Activated B cell treated with CpG ODN at 0.5 μM for 24 hours (primary cell): ENCODE measurements around the gene CRHBP. TPM values are rescaled to one million over a fixed set of nuclear protein-coding genes. Genes with fewer than 3 reads are reported as not detected.

ENCODE experiments used
- ATAC-seq: fragments of 200-7000 bp; cut with Tn5 transposase; one replicate; pipeline ENCODE4 v1.10.0; 2021; ENCODE audit warnings: low read depth, mild to moderate bottlenecking, moderate library complexity
- CTCF ChIA-PET: fragments of 350-600 bp; sonication (Branson Sonifier 250); formaldehyde crosslinking; loops from one replicate; lab custom pipeline; 2021; ENCODE audit warnings: antibody characterized with exemption; lab: Charles Lee
- POLR2A ChIA-PET: fragments of 350-600 bp; sonication (Branson Sonifier 250); formaldehyde crosslinking; loops from one replicate; lab custom pipeline; 2021; ENCODE audit warnings: antibody characterized with exemption; lab: Charles Lee
- DNase-seq: peaks from one replicate; pipeline ENCODE4 v3.0.0; 2022
- H3K27ac Mint-ChIP-seq: one replicate; pipeline ENCODE4 v1.8.0; 2020; ENCODE audit warnings: mixed read lengths
- H3K27me3 Mint-ChIP-seq: one replicate; pipeline ENCODE4 v1.8.0; 2021; ENCODE audit warnings: mixed read lengths
- H3K36me3 Mint-ChIP-seq: one replicate; pipeline ENCODE4 v1.8.0; 2021; ENCODE audit warnings: low read depth, mixed read lengths
- H3K4me1 Mint-ChIP-seq: one replicate; pipeline ENCODE4 v1.8.0; 2021; ENCODE audit warnings: mixed read lengths
- H3K4me3 Mint-ChIP-seq: one replicate; pipeline ENCODE4 v1.8.0; 2020; ENCODE audit warnings: mild to moderate bottlenecking, mixed read lengths
- H3K9me3 Mint-ChIP-seq: one replicate; pipeline ENCODE4 v1.8.0; 2020; ENCODE audit warnings: mixed read lengths
- intact Hi-C: fragments of 100-400 bp; cut with micrococcal nuclease; formaldehyde crosslinking; loops from one replicate; pipeline ENCODE4 v1.15.1; 2024
- total RNA-seq: library from RNA; stranded (reverse); gene quantifications from 2 replicates; pipeline ENCODE4 v1.2.3, GENCODE V29; 2022
- TF ChIP-seq, protein P1 (sequence below): fragments of 200-600 bp; IDR thresholded peaks from one replicate; pipeline ENCODE4 v1.8.0; 2022; ENCODE audit warnings: antibody characterized with exemption, mild to moderate bottlenecking

CRHBP gene
- total RNA-seq, 1 donor from 2014 or later, result not detected

DNA sequence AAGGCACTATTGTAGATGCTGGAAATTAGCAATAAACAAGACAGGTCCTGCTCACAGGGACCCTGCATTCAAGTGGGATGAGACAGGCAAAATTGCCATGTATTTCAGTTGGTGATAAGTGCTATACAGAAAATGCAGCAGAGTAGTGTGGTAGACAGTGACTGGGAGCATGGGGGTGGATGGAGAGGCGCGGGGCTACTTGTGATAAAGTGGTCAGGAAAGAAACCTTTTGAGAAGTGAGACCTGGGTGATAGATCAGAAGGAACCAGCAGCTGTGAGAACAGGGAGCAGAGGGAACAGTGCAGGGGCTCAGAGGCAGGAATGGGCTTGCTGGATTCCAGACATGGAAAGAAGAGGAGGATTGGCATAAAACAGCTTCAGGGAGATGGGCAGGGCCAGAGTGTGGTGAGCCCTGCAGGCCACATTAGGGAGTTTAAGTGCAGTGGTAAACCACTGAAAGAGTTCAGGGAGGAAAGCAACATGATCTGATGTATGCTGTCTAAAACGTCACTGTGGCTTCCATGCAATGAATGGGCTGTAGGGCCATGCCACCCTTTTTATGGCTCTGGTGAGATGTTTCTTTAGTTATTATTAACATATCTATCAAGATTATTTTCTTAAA, 7.3 kb downstream of the CRHBP start:
- TF ChIP-seq, protein P1, sequence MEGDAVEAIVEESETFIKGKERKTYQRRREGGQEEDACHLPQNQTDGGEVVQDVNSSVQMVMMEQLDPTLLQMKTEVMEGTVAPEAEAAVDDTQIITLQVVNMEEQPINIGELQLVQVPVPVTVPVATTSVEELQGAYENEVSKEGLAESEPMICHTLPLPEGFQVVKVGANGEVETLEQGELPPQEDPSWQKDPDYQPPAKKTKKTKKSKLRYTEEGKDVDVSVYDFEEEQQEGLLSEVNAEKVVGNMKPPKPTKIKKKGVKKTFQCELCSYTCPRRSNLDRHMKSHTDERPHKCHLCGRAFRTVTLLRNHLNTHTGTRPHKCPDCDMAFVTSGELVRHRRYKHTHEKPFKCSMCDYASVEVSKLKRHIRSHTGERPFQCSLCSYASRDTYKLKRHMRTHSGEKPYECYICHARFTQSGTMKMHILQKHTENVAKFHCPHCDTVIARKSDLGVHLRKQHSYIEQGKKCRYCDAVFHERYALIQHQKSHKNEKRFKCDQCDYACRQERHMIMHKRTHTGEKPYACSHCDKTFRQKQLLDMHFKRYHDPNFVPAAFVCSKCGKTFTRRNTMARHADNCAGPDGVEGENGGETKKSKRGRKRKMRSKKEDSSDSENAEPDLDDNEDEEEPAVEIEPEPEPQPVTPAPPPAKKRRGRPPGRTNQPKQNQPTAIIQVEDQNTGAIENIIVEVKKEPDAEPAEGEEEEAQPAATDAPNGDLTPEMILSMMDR, result no peak
- no peak for ATAC-seq
- intact Hi-C loops, result no loop called here
- Mint-ChIP-seq H3K4me3 (no peak overlapping the region), H3K4me1 (no peaks in the 10 kb centered on the region), H3K27ac (no peak overlapping the region), H3K27me3 (peaks cover 14% of the 10 kb centered on the region), H3K36me3 (no peaks in the 10 kb centered on the region), H3K9me3 (no peaks in the 10 kb centered on the region)
- ChIA-PET CTCF (no interaction called here), POLR2A (no interaction called here)
- no peak for DNase-seq

DNA sequence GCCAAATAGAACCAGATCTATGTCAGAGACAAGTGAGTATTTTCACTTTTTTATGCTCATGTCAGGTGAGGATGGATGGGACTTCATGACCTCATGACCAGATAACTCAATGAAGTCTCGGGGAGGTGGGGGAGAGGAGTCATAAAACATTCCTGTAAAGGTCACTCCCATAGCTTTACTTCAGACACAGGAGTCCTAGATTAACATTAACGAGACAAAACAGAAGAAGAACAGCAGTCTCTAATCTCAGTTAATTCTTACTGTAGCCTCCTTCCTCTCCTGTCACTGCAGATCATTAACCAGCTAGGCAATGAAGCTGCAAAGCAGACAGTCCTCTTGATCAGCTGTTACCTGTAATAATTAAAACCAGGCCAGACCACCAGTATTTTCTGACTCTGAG, 11.2 kb downstream of the CRHBP start:
- no peak for DNase-seq
- intact Hi-C loops, result no loop called here
- H3K36me3 Mint-ChIP-seq, result no peaks in the 10 kb centered on the region
- H3K9me3 Mint-ChIP-seq, result no peaks in the 10 kb centered on the region
- H3K27ac Mint-ChIP-seq, result no peak overlapping the region
- POLR2A ChIA-PET, result no interaction called here
- H3K27me3 Mint-ChIP-seq, result peaks cover 6% of the 10 kb centered on the region
- ATAC-seq, result no peak
- H3K4me1 Mint-ChIP-seq, result no peaks in the 10 kb centered on the region
- H3K4me3 Mint-ChIP-seq, result no peak overlapping the region
- CTCF ChIA-PET, result no interaction called here
- TF ChIP-seq, protein P1, result no peak

DNA sequence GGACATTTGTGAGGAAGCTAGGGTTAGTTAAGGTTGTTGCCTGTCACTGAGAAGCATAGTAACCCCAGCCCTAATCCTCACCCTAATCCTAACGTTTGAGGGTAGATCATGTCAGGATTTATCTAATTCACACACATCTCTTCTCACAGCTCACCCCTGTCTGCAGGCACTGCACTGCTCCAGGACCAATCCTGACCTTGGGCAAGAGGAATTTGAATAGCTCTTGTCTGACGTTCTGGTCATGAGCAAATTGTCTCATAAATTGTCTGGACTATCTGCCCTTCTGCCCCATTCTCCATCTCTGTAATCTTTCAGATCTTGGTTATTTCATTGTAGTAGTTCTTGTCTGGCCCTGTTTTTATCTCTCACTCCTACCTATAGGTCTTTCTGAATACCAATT, 18.7 kb downstream of the CRHBP start:
- CTCF ChIA-PET, result interaction anchor here (0.7 kb wide), 1 partner anchor 101 kb away, joined by 3 read pairs; no protein-coding TSS in a partner anchor
- Mint-ChIP-seq H3K27ac (no peak overlapping the region), H3K4me3 (no peak overlapping the region), H3K4me1 (no peaks in the 10 kb centered on the region), H3K36me3 (no peaks in the 10 kb centered on the region), H3K27me3 (peaks cover 1% of the 10 kb centered on the region), H3K9me3 (no peaks in the 10 kb centered on the region)
- DNase-seq (no peak), ATAC-seq (no peak)
- POLR2A ChIA-PET, result no interaction called here
- TF ChIP-seq, protein P1, result no peak
- intact Hi-C loops, result no loop called here

DNA sequence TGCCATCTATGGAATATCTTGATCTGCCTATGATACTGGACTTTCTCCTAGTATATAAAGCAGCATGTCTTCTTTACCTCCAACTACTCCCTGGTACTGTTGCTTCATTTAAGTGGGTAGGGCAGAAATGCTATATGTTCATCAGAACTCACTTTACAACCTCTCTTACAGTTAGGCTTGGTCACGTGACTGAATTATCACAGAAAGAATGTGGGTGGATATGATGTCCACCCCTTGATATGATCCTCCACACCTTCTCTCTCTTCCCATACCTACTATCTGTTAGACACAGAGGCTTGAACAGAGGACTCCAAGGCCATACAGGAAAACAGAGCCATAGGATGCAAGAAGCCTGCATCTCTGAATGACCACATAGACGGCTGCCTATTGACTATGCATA, 19.8 kb downstream of the CRHBP start:
- H3K4me3 Mint-ChIP-seq, result no peak overlapping the region
- H3K4me1 Mint-ChIP-seq, result no peaks in the 10 kb centered on the region
- ATAC-seq (no peak), DNase-seq (no peak)
- no peaks in the 10 kb centered on the region for H3K9me3 Mint-ChIP-seq
- no peaks in the 10 kb centered on the region for H3K36me3 Mint-ChIP-seq
- H3K27me3 Mint-ChIP-seq, result no peaks in the 10 kb centered on the region
- CTCF ChIA-PET, result no interaction called here
- intact Hi-C loops, result no loop called here
- TF ChIP-seq, protein P1, result no peak
- H3K27ac Mint-ChIP-seq, result no peak overlapping the region
- POLR2A ChIA-PET, result no interaction called here

DNA sequence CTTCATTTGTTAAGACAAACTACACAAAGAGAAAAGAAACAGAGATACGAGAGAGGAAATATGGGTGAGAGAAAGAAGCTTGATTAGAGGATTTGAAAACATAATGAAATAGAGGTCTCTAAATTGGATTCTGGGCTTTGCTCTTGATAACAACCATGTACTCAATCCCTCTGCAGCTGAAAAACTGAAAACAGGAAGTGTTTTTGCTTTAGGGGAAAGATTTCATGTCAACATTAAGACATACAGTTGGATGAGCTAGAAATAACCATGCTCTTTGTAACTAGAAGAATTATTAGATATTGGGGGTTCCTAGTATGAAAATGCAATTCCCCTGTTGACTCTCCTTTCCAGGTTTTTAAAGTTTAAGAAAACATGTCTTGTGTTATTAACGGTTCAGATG, 21.9 kb downstream of the CRHBP start:
- no peak overlapping the region for H3K27ac Mint-ChIP-seq
- intact Hi-C loops, result no loop called here
- ATAC-seq (no peak), DNase-seq (no peak)
- ChIA-PET CTCF (no interaction called here), POLR2A (no interaction called here)
- no peaks in the 10 kb centered on the region for H3K36me3 Mint-ChIP-seq
- TF ChIP-seq, protein P1, result no peak
- H3K4me3 Mint-ChIP-seq, result no peak overlapping the region
- no peaks in the 10 kb centered on the region for H3K4me1 Mint-ChIP-seq
- no peaks in the 10 kb centered on the region for H3K9me3 Mint-ChIP-seq
- H3K27me3 Mint-ChIP-seq, result no peaks in the 10 kb centered on the region
